ENCODE data around the gene KCNH8. TPM values are rescaled to one million over a fixed set of nuclear protein-coding genes. Genes with fewer than 3 reads are reported as not detected.

KCNH8 gene
- total and polyA plus RNA-seq, 2 of the 4 experiments (the other 2 are of a cell fraction) = not detected

DNA sequence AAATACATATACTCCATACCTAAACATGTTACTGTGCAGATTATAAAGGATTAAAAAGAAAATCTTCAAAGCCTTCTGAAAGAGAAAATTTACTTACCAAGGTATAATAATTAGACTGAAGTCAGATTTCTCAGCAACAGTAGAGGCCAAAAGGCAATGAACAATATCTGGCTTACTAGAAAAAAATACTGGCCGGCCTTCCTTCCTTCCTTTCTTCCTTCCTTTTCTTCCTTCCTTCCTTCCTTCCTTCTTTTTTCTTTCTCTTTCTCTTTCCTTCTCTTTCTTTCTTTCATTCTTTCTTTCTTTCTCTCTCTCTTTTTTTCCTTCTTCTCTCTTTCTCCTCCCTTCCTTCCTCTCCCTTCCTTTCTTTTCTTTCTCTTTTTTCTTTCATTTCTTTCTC, 209.6 kb downstream of the KCNH8 start:
- TF ChIP-seq, protein P1, sequence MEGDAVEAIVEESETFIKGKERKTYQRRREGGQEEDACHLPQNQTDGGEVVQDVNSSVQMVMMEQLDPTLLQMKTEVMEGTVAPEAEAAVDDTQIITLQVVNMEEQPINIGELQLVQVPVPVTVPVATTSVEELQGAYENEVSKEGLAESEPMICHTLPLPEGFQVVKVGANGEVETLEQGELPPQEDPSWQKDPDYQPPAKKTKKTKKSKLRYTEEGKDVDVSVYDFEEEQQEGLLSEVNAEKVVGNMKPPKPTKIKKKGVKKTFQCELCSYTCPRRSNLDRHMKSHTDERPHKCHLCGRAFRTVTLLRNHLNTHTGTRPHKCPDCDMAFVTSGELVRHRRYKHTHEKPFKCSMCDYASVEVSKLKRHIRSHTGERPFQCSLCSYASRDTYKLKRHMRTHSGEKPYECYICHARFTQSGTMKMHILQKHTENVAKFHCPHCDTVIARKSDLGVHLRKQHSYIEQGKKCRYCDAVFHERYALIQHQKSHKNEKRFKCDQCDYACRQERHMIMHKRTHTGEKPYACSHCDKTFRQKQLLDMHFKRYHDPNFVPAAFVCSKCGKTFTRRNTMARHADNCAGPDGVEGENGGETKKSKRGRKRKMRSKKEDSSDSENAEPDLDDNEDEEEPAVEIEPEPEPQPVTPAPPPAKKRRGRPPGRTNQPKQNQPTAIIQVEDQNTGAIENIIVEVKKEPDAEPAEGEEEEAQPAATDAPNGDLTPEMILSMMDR (conservative IDR thresholded peaks at IDR 0.05; ENCODE audit: low read depth, low read length) = no peak
- no peak overlapping the region for H2AK5ac ChIP-seq (ENCODE audit: low read depth, low read length)
- no peak overlapping the region for H4K8ac ChIP-seq (ENCODE audit: low read depth in 2 of 2, low read length in 2 of 2)
- H3K4me2 ChIP-seq (ENCODE audit: low read depth, low read length) = no peak overlapping the region
- no peak overlapping the region for H2BK20ac ChIP-seq (ENCODE audit: low read depth, low read length)
- H3K4me1 ChIP-seq (ENCODE audit: control insufficient read depth, insufficient read depth, low read length) = no peaks in the 10 kb centered on the region
- no peak overlapping the region for H2BK120ac ChIP-seq (ENCODE audit: low read depth, low read length)
- no TSS peak for BruUV-seq (replicated peaks)
- no peaks in the 10 kb centered on the region for H3K36me3 ChIP-seq (ENCODE audit: control insufficient read depth, insufficient read depth, low read length)
- H3K9ac ChIP-seq (ENCODE audit: low read depth, low read length) = no peak overlapping the region
- ATAC-seq (ENCODE audit: low read depth) = no peak
- H3K79me1 ChIP-seq (ENCODE audit: low read depth in 1 of 2, low read length in 2 of 2) = no peaks in the 10 kb centered on the region
- H3K18ac ChIP-seq (ENCODE audit: low read depth, low read length) = no peak overlapping the region
- H2BK15ac ChIP-seq (ENCODE audit: low read depth, low read length) = no peak overlapping the region
- no peaks in the 10 kb centered on the region for H4K20me1 ChIP-seq (ENCODE audit: insufficient read depth, low read length)
- no peaks in the 10 kb centered on the region for H3K9me1 ChIP-seq (ENCODE audit: insufficient read depth, low read length)
- in situ Hi-C loops (cut with MboI; ENCODE audit: low sequenced_read_pairs) (no loop called here), dilution Hi-C loops (cut with HindIII; ENCODE audit: low sequenced_read_pairs, unreplicated experiment) (no loop called here), intact Hi-C loops (cut with micrococcal nuclease) (no loop called here)
- no peak for DNase-seq
- H2AFZ ChIP-seq (replicated peaks; ENCODE audit: low read length, poor library complexity) = no peak overlapping the region
- H2AK9ac ChIP-seq (replicated peaks; ENCODE audit: low read depth, low read length, poor library complexity) = no peak overlapping the region
- H2BK5ac ChIP-seq (ENCODE audit: low read depth, low read length, poor library complexity, severe bottlenecking) = no peak overlapping the region
- POLR2A ChIA-PET (ENCODE audit: unreplicated experiment) = no interaction called here
- no peak overlapping the region for H4K91ac ChIP-seq (ENCODE audit: insufficient read depth, low read depth, low read length)
- no peak overlapping the region for H4K5ac ChIP-seq (ENCODE audit: low read depth, low read length)
- no peak overlapping the region for H3K27ac ChIP-seq (ENCODE audit: insufficient read depth, low read length)
- WGBS, 2 experiments (ENCODE audit: extremely low coverage in 2 of 2, insufficient read length in 1 of 2) = 67% methylated on average over 1 of the region's 1 CpG; no CpG with 5 or more reads in 1 of the 2 experiments
- H3K4ac ChIP-seq (ENCODE audit: low read depth, low read length) = no peak overlapping the region
- CTCF ChIA-PET = no interaction called here
- H3K23ac ChIP-seq (ENCODE audit: low read depth, low read length) = no peak overlapping the region
- H3K14ac ChIP-seq (replicated peaks; ENCODE audit: low read depth, low read length) = no peak overlapping the region
- peaks cover 2% of the 10 kb centered on the region; the same call in 1 of the 2 replicates for H3K9me3 ChIP-seq (ENCODE audit: control insufficient read depth, insufficient read depth, low read length)
- H3K56ac ChIP-seq (ENCODE audit: extremely low read depth, insufficient read depth, low read length) = no peak overlapping the region
- H3K4me3 ChIP-seq (ENCODE audit: insufficient read depth, low read depth, low read length) = no peak overlapping the region
- H3K27me3 ChIP-seq (ENCODE audit: control insufficient read depth, insufficient read depth, low read length) = no peaks in the 10 kb centered on the region
